GM23338 (cell line): ENCODE data around the gene GPHA2. TPM values are rescaled to one million over a fixed set of nuclear protein-coding genes. Genes with fewer than 3 reads are reported as not detected.

Source experiments
- ATAC-seq: fragments of 200-7000 bp; cut with Tn5 transposase; 3 replicates; pipeline ENCODE4 v1.9.1; 2020
- DNase-seq: peaks from one replicate; pipeline ENCODE4 v3.0.0-alpha.2; 2015; ENCODE audit warnings: low spot score
- H2AFZ ChIP-seq: fragments of 200-600 bp; sonication (generic); 2 replicates; pipeline ENCODE4 v1.8.0; 2016; ENCODE audit warnings: antibody characterized with exemption, mild to moderate bottlenecking, moderate library complexity
- H3F3A ChIP-seq: fragments of 200-600 bp; sonication (generic); replicated peaks from 2 replicates; pipeline ENCODE4 v1.8.0; 2017; ENCODE audit warnings: antibody characterized with exemption, mixed run types, low read depth
- H3K27ac ChIP-seq: fragments of 200-600 bp; sonication (generic); 2 replicates; pipeline ENCODE4 v1.6.1; 2016; ENCODE audit warnings: low read depth
- H3K27me3 ChIP-seq: fragments of 200-600 bp; sonication (generic); 2 replicates; pipeline ENCODE4 v1.8.0; 2016; ENCODE audit warnings: mild to moderate bottlenecking, mixed run types, moderate library complexity; ENCODE audit not compliant: insufficient read depth
- H3K36me3 ChIP-seq: fragments of 200-600 bp; sonication (generic); 2 replicates; pipeline ENCODE4 v1.8.0; 2016; ENCODE audit warnings: mild to moderate bottlenecking; ENCODE audit not compliant: insufficient read depth
- H3K4me1 ChIP-seq: fragments of 200-600 bp; sonication (generic); 2 replicates; pipeline ENCODE4 v1.8.0; 2016; ENCODE audit warnings: mild to moderate bottlenecking, moderate library complexity; ENCODE audit not compliant: insufficient read depth
- H3K4me2 ChIP-seq: fragments of 200-600 bp; sonication (generic); 2 replicates; pipeline ENCODE4 v1.7.1; 2017; ENCODE audit warnings: mixed run types
- H3K4me3 ChIP-seq: fragments of 200-600 bp; sonication (generic); 2 replicates; pipeline ENCODE4 v1.6.1; 2016; ENCODE audit warnings: mixed run types
- H3K79me2 ChIP-seq: fragments of 200-600 bp; sonication (generic); replicated peaks from 2 replicates; pipeline ENCODE4 v1.8.0; 2017; ENCODE audit warnings: mild to moderate bottlenecking; ENCODE audit not compliant: insufficient read depth
- H3K9me2 ChIP-seq: fragments of 200-600 bp; sonication (generic); 2 replicates; pipeline ENCODE4 v1.8.0; 2017; ENCODE audit not compliant: insufficient read depth
- H4K20me1 ChIP-seq: fragments of 200-600 bp; sonication (generic); replicated peaks from 2 replicates; pipeline ENCODE4 v1.8.0; 2017; ENCODE audit warnings: mild to moderate bottlenecking; ENCODE audit not compliant: insufficient read depth
- H3K27ac Mint-ChIP-seq: 2 replicates; pipeline ENCODE4 v1.8.0; 2020; ENCODE audit warnings: inconsistent platforms, mild to moderate bottlenecking, moderate library complexity, mixed read lengths
- H3K27me3 Mint-ChIP-seq: 3 replicates; pipeline ENCODE4 v1.8.0; 2022; ENCODE audit warnings: low read depth, mild to moderate bottlenecking, moderate library complexity, mixed read lengths, inconsistent platforms; ENCODE audit not compliant: insufficient read depth, poor library complexity
- H3K36me3 Mint-ChIP-seq: 3 replicates; pipeline ENCODE4 v1.8.0; 2021; ENCODE audit warnings: low read depth, mild to moderate bottlenecking, inconsistent platforms, moderate library complexity, mixed read lengths
- H3K4me1 Mint-ChIP-seq: 3 replicates; pipeline ENCODE4 v1.8.0; 2020; ENCODE audit warnings: mild to moderate bottlenecking, inconsistent platforms, mixed read lengths
- H3K4me3 Mint-ChIP-seq: 3 replicates; pipeline ENCODE4 v1.8.0; 2021; ENCODE audit warnings: moderate library complexity, mild to moderate bottlenecking, inconsistent platforms, mixed read lengths
- H3K9me3 Mint-ChIP-seq: 3 replicates; pipeline ENCODE4 v1.8.0; 2020; ENCODE audit warnings: moderate library complexity, mild to moderate bottlenecking, inconsistent platforms, mixed read lengths
- CREB1 ChIP-seq: fragments of 250-450 bp; sonication (Bioruptor Pico); IDR thresholded peaks from 2 replicates; pipeline ENCODE4 v1.5.0; 2020; ENCODE audit warnings: low read depth, mild to moderate bottlenecking, moderate library complexity
- CTCF ChIP-seq, 2 experiments: fragments of 200-600 bp in 1 of 2; sonication (generic) in 1 of 2; conservative IDR thresholded peaks; 2 replicates each; pipeline versions ENCODE4 v1.5.1 to v1.6.1; 2016 to 2017; ENCODE audit warnings: antibody characterized with exemption in 2 of 2, low read depth in 2 of 2, mild to moderate bottlenecking in 2 of 2, moderate library complexity in 1 of 2
- ETS1 ChIP-seq: IDR thresholded peaks from 2 replicates; pipeline ENCODE4 v1.6.1; 2016; ENCODE audit warnings: antibody characterized with exemption
- EZH2 ChIP-seq: fragments of 200-600 bp; sonication (generic); IDR thresholded peaks from one replicate; pipeline ENCODE4 v1.8.0; 2017; ENCODE audit warnings: antibody characterized with exemption, mild to moderate bottlenecking, low read depth; ENCODE audit not compliant: unreplicated experiment
- EZH2phosphoT487 ChIP-seq: fragments of 200-600 bp; sonication (generic); IDR thresholded peaks from one replicate; pipeline ENCODE4 v1.8.1; 2018; ENCODE audit warnings: antibody characterized with exemption; ENCODE audit not compliant: unreplicated experiment
- JUNB ChIP-seq: IDR thresholded peaks from one replicate; pipeline ENCODE4 v1.6.1; 2016; ENCODE audit warnings: antibody characterized with exemption; ENCODE audit not compliant: unreplicated experiment
- NANOG ChIP-seq: IDR thresholded peaks from 2 replicates; pipeline ENCODE4 v1.6.1; 2016; ENCODE audit warnings: antibody characterized with exemption, borderline replicate concordance
- POLR2AphosphoS5 ChIP-seq: IDR thresholded peaks from 2 replicates; pipeline ENCODE4 v1.6.1; 2016; ENCODE audit warnings: antibody characterized with exemption, low read depth
- REST ChIP-seq: IDR thresholded peaks from one replicate; pipeline ENCODE4 v1.6.1; 2018; ENCODE audit warnings: antibody characterized with exemption; ENCODE audit not compliant: unreplicated experiment
- STAT1 ChIP-seq: IDR thresholded peaks from one replicate; pipeline ENCODE4 v1.6.1; 2016; ENCODE audit warnings: antibody characterized with exemption; ENCODE audit not compliant: unreplicated experiment
- ZNF114 ChIP-seq: fragments of 250-450 bp; sonication (Bioruptor Pico); IDR thresholded peaks from 2 replicates; pipeline ENCODE4 v1.5.0; 2020; ENCODE audit warnings: mild to moderate bottlenecking, moderate library complexity
- ZNF462 ChIP-seq: fragments of 250-450 bp; sonication (Bioruptor Pico); IDR thresholded peaks from 2 replicates; pipeline ENCODE4 v1.5.0; 2020; ENCODE audit warnings: mild to moderate bottlenecking, moderate library complexity
- polyA plus RNA-seq: library from polyadenylated mRNA; unstranded; fragments of >200 nt; fragmentation: Nextera tagmentation; extraction: Ambion mirVana; gene quantifications from 2 replicates; pipeline ENCODE4 v1.2.1, GENCODE V29; 2016
- total RNA-seq: library from RNA; depleted of rRNA; stranded (reverse); fragments of >200 nt; shearing (Covaris generic); gene quantifications from 2 replicates; pipeline ENCODE4 v1.2.3, GENCODE V29; 2014

Gene GPHA2
- total and polyA plus RNA-seq, 2 experiments from 2014 or later: 0.83 to 1.8 TPM

GRCh38 chr11:64963072-64963631, 27.5 kb upstream of the GPHA2 start (continued):
- TF ChIP-seq ZNF462 (CRISPR knock-in tag): no peak
- no peak for TF ChIP-seq POLR2AphosphoS5
- TF ChIP-seq EZH2: no peak

GRCh38 chr11:64960719-64961118, 25.0 kb upstream of the GPHA2 start:
- Mint-ChIP-seq H3K4me3 (no peak overlapping the region), H3K9me3 (no peaks in the 10 kb centered on the region), H3K4me1 (no peaks in the 10 kb centered on the region), H3K36me3 (no peaks in the 10 kb centered on the region), H3K27ac (no peak overlapping the region), H3K27me3 (peaks cover 5% of the 10 kb centered on the region)
- no peaks in the 10 kb centered on the region for H4K20me1 ChIP-seq
- no peak overlapping the region for H2AFZ ChIP-seq
- H3K79me2 ChIP-seq: no peaks in the 10 kb centered on the region
- H3K27ac ChIP-seq: no peak overlapping the region
- H3F3A ChIP-seq: no peaks in the 10 kb centered on the region
- H3K4me2 ChIP-seq: no peak overlapping the region
- H3K4me3 ChIP-seq: no peak overlapping the region
- H3K36me3 ChIP-seq: no peaks in the 10 kb centered on the region
- H3K9me2 ChIP-seq: no peaks in the 10 kb centered on the region
- no peak for ATAC-seq
- H3K27me3 ChIP-seq: peaks cover 3% of the 10 kb centered on the region; the same call in 1 of the 2 replicates
- H3K4me1 ChIP-seq: no peaks in the 10 kb centered on the region
- DNase-seq: no peak
- TF ChIP-seq EZH2phosphoT487: no peak
- TF ChIP-seq EZH2: no peak
- no peak for TF ChIP-seq ETS1
- no peak for TF ChIP-seq CTCF (conservative IDR thresholded peaks at IDR 0.05; ENCODE audit: low read depth in 2 of 2)
- TF ChIP-seq NANOG: no peak
- TF ChIP-seq ZNF114 (CRISPR knock-in tag): no peak
- no peak for TF ChIP-seq CREB1 (CRISPR knock-in tag)
- TF ChIP-seq REST: no peak
- no peak for TF ChIP-seq JUNB
- no peak for TF ChIP-seq STAT1
